Measurements from ENCODE around the gene LHX2.

LHX2 gene

GRCh38 chr9:124032247-124032646 is 20.7 kb downstream of the LHX2 start:
- DNase-seq (ENCODE audit: low read depth): no peak

DNA sequence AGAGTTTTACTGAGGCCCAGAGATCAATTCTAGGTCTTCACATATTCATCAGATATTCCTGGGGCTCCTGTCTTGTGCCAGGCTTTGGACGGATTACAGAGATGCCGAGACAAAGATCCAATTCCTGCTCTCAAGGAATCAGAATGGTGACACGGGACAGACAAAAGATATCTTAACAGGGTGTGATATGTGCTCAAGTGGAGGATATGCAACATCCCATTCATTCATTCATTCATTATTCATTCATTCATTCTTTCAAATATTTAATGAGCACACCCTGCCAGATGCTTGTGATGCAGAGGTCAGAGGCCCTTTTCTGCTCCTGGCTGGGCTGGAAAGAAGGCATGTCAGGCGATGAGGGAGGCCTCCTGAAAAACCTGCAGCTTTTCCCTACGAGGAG is 21.8 kb downstream of the LHX2 start:
- no peak for DNase-seq (ENCODE audit: low read depth)

DNA sequence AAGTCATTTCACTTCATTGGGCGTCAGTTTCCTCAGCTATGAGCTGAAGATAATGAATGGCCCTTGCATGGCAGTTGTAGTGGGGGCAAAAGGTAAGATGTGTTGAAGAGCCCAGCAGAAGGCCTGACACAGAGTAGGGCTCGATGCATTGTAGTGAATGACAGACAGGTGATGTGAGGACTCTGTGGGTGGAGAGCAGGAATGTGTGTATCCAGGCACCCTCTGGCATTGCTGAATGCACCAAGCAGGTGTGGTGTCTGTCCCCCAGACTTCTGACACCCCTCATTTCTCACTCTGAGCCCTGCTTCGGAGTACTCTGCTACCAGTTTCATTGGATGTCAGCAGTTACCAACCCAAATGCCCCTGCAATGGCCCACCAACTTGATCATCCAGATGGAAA is 22.4 kb downstream of the LHX2 start:
- DNase-seq (ENCODE audit: low read depth): no peak

GRCh38 chr9:124035001-124035650 is 23.6 kb downstream of the LHX2 start:
- DNase-seq (ENCODE audit: low read depth): no peak

DNA sequence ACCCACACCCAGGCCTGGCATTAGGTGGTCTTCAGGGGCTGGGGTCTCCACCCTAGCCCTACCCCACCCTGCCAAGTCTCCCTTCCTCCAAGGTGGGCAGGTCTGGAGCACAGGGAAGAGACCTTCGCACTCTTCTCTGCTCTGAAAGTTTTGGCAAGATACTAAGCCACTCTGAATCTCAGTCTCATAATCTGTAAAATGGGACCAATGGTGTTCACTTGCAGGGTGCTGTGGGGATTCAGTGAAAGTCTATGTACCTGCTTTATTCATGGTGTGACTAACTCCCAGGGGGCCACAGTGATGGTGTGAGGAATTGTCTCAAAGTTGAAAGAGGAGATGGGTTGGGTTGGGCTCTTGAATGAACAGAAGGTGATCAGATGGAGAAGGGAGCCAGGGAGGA is 25.0 kb downstream of the LHX2 start:
- no peak for DNase-seq (ENCODE audit: low read depth)

DNA sequence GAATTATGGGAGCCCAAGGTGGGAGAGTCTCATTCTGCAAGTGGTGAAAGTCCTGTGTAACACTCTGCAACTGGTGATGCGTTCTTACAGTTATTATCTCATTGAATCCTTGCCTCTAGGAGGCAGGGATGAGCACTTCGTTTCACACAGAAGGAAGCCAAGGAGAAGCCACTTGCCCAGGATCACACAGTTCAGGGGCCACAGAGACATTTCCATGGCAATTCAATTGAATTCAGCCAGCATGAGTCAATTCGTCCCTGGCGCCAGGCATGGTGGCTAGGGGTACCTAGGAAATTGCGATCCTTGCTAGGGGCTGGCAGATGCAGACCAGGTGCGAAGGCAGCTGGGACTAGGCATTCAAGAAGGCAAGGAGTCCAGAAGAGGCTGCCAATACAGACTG is 26.2 kb downstream of the LHX2 start:
- no peak for DNase-seq (ENCODE audit: low read depth)

GRCh38 chr9:124038239-124038638 is 26.7 kb downstream of the LHX2 start:
- DNase-seq (ENCODE audit: low read depth): no peak

DNA sequence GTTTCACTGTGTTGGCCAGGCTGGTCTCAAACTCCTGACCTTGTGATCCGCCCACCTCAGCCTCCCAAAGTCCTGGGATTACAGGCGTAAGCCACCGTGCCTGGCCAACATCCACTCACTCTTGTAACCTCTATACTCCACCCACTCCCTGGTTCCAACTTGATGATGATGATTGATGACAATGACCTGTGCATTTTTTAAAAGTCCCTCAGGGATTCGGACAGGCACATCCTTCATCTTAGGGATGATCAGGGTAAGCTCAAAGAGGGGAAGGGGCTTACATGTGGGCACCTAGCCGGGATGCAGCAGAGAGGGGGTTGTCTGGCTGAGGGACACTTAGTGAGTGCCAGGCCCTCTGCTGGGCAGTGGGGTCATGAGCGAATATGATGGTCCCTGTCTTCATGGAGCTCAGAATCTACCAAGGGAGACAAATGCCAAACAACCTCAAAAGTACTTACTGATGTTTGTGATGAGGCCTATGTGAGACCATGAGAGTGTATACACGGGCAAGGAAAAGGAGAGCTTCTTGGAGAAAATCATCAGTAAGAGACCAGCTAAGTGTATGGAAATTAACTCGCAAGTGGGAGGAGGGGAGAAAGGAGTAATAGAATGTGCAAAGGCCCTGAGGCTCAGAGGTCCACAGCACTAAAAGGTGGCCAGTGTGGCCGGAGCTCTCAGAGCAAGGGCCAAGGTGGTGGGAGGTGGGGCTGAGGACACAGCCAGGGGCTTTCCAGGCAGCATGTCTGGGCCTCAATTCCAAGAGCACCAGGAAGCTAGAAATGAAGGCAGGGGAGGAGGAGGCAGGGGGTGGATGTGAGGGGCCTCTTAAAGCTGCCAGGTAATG is 27.4 kb downstream of the LHX2 start:
- no peak for DNase-seq (ENCODE audit: low read depth)

- DNase-seq (ENCODE audit: low read depth): no peak
These were observed 28.8 kb downstream of the LHX2 start for GRCh38 chr9:124040186-124040931.

DNA sequence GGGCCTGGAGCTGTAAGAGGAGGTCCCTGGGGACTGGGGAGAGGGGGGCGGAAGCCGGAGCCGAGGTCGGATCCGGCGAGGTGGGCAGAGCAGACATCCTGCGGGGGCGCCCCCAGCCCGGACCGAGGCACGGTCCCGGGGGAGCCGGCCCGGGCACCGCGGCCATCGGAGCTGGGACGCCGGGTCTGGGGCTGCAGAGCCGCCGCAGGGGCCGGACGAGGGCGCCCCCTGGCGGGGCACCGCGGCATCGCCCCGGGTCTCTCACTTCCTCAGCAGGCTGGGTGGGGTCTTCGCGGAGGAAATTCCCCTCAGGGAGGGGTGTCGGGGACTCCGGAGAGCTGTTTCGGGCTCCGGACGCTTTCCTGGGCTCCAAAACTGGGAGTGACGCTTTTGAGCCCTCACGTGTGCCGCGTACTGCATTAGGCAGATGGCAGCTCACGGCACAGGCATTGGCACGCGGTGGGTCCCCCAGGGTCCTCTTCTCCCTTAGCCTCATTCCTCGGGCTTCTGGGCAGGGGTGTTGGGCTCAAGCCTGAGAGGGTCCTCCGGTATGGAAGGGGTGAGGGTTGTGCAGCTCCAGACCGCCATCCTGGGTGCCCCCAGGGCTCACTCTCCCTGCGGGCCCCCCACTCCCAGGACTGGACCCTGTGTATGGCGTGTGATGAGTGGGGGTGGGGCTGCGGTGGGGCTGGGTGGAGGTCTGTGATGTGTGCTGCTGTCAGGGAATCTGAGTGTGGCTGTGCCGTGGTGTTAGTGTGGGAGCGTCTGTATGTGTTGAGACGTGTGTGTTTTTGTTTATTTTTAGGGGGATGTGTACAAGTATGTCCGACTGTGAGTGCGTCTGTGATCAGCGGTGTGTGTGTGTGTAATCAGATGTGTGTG is 29.6 kb downstream of the LHX2 start:
- no peak for DNase-seq (ENCODE audit: low read depth)

- DNase-seq (ENCODE audit: low read depth): no peak
These were observed 30.2 kb downstream of the LHX2 start for GRCh38 chr9:124041817-124042116.

DNA sequence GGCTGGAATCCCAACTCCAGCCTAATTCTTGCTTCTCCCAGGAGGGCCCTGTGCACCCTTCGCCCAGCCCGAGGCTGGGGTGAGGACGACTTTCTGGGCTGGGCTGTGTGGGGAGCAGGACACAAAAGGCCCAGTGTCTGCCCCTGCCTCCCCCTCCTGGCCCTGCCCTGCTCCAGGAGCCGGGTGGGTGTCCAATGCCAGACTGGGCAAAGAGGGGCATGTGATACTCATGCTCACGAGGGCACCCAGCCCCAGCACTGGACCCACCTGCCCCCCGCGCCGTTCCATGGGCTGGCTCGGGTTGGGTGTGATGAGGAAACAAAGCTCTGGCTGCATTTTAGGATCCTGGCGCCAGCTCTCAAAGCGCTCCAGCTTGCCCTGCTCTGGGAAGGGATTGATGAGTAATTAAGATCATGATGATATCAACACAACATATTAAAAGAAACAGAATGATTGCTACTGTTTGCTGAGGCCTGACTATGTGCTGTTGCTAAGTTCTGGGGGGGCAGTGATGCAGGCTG is 30.7 kb downstream of the LHX2 start:
- no peak for DNase-seq (ENCODE audit: low read depth)

- no peak for DNase-seq (ENCODE audit: low read depth)
These were observed 32.9 kb downstream of the LHX2 start for GRCh38 chr9:124044448-124044847.

DNA sequence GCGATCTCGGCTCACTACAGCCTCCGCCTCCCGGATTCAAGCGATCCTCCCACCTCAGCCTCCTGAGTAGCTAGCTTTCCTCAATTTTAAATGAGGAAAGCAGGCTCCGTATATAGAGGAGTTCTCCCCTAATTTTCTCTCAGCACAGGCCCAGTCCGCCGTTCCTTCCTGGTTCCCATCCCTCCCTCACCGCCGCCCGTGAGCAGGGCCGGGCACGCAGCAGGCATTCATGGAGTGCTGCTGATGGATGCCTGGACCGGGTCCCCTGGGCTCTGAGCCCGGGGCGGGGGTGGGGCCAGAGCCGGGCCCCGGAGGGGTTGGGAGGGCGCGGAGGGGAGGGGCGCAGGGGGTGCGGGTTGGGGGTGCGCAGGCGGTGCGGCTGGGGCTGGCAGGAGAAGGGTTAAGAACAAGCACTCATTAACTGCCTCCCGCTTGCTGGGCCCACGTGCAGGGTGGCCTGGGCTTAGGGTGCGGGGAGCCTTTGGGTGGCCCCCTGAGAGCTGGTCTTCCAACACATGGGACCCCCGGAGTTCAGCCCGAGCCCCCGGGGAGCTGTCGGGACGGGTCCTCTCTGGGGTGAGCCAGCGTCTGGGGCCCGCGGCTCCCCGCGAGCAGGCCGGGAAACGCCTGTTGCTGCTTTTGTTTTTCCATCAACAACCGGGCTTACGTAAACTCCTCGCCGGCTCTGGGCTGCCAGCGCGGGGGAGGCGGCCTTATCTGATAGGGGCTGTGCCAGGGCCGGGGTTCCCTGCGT is 33.7 kb downstream of the LHX2 start:
- no peak for DNase-seq (ENCODE audit: low read depth)

DNA sequence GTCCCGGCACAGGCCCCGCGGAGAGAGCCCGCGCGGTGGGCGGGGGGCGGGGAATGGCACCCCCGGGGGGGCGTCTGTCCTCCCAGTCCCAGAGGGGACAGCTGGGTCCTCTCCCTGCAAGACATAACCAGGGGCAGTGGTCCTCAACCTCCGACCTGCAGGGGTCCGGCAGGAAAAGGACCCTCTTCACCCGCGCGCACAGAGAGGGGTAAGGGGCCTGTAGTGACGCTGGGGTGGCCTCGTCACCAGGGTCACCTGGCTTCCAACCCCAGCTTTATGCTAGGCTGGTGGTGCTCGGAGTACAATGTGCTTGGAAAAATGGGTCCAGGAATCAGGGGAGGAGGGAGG is 34.2 kb downstream of the LHX2 start:
- DNase-seq (ENCODE audit: low read depth): no peak

- DNase-seq (ENCODE audit: low read depth): no peak
These were observed 34.6 kb downstream of the LHX2 start for GRCh38 chr9:124046189-124046588.

DNA sequence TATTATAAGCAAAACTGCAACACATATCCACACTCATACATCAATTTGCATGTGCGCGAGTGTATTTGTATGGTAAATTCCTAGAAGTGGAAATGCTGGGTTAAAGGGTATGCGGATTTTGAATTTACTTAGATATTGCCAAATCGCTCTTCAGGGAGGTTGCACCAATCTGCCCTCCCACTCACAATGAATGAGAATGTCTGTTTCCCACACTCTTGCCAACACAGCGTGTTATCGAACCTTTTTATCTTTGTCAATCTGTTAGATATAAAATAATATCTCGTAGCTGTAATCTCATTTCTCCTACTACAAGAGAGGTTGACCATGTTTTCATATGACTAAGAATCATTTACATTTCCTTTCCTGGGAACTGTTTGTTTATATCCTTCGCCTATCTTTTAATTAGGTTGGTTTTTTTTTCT is 35.7 kb downstream of the LHX2 start:
- no peak for DNase-seq (ENCODE audit: low read depth)

DNA sequence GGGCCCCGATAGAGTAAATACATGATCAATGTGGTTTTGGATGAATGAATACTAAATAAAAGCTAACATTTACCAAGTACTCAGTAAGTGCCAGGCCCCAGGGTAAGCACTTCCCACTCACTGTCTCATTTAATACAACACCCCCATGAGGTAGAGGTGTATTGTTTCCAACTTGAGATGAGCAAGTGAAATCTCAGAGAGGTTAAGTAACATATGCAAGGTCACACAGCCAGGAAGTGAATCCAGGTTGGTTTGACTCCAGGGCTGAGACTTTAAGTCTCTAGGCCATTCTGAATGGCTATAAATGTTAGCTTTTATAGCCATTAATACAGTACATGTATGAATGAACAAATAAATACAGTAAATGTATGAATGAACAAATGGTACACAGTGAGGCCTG is 39.4 kb downstream of the LHX2 start:
- DNase-seq (ENCODE audit: low read depth): no peak

DNA sequence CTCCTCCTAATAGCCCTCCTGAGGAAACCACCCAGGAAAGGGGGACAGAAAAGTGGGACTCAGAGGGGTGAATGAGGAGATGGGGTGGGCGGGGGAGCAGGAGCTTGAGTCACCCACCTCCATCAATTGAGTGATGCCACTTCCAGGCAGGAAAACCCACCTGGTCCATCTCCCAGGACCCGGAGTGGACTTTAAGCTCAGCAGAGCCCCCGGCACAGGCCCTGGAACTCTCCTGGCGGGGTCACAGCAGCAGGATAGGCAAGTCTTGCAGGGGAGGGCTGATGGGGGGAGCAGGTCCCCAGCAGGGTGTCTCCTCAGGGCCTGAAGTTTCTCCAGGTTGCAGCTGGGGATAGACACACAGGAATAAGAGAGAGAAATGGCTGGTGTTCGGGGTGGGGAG is 40.8 kb downstream of the LHX2 start:
- DNase-seq (ENCODE audit: low read depth): no peak

DNA sequence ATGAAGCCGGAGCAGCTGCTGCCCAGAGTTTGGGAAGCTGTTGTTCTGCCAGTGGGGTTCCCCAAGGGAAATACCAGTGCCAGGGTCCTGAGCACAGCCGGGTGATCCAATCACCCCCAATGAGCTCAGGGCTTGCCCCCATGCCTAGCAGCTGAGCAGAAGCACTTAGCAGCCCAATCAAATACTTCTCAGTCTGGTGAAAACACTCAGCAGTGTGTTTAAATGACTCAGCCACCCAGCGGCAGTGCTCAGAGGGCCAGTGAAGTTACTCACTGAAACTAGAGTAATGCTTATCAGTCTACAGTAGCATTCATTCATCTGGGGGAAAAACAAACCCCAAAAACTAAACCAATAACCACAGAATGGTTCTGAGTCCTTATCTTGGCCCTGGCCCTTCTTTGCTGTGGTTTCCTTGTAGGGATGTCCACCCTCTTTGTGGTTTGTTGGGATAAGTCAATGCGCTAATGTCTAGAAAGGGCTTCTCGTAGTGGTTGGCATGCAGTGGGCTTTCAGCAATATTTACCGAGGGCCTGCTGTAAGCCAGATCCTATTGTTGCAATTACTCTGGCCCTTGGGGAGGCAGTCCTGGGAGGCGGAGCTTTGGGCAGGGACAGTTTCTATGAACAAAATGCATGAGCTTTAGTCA is 43.1 kb downstream of the LHX2 start:
- DNase-seq (ENCODE audit: low read depth): peak; percentile 79

All from HS-27A (cell line).